H9 (cell line): Measurements from ENCODE around the gene GAL3ST2. TPM values are rescaled to one million over a fixed set of nuclear protein-coding genes. Genes with fewer than 3 reads are reported as not detected.

Experiments
- DNase-seq: peaks from one replicate; pipeline ENCODE4 v3.0.0-alpha.2; 2017
- H2AFZ ChIP-seq: one replicate; pipeline ENCODE4 v1.6.1; 2013; ENCODE audit warnings: mild to moderate bottlenecking, low read length, control low read depth, moderate library complexity
- H2AK5ac ChIP-seq: 2 replicates; pipeline ENCODE4 v1.6.1; 2013; ENCODE audit warnings: low read length, control low read depth, mixed read lengths; ENCODE audit not compliant: insufficient read length
- H2BK120ac ChIP-seq: one replicate; pipeline ENCODE4 v1.6.1; 2013; ENCODE audit warnings: low read depth, mild to moderate bottlenecking, low read length, control low read depth, inconsistent platforms; ENCODE audit not compliant: poor library complexity, severe bottlenecking
- H2BK12ac ChIP-seq: 2 replicates; pipeline ENCODE4 v1.6.1; 2013; ENCODE audit warnings: low read length, control low read depth, mixed read lengths, low read depth; ENCODE audit not compliant: insufficient read length
- H2BK15ac ChIP-seq: 2 replicates; pipeline ENCODE4 v1.6.1; 2013; ENCODE audit warnings: low read depth, low read length, control low read depth
- H2BK20ac ChIP-seq: one replicate; pipeline ENCODE4 v1.6.1; 2013; ENCODE audit warnings: low read depth, mild to moderate bottlenecking, low read length, control low read depth, inconsistent platforms; ENCODE audit not compliant: poor library complexity, severe bottlenecking
- H2BK5ac ChIP-seq: 2 replicates; pipeline ENCODE4 v1.6.1; 2013; ENCODE audit warnings: low read length, control low read depth, mixed read lengths; ENCODE audit not compliant: insufficient read length
- H3K14ac ChIP-seq: 2 replicates; pipeline ENCODE4 v1.6.1; 2013; ENCODE audit warnings: low read length, control low read depth; ENCODE audit not compliant: insufficient read depth
- H3K18ac ChIP-seq: 2 replicates; pipeline ENCODE4 v1.6.1; 2013; ENCODE audit warnings: low read depth, mild to moderate bottlenecking, mixed read lengths, low read length, control low read depth; ENCODE audit not compliant: insufficient read length
- H3K23ac ChIP-seq: 2 replicates; pipeline ENCODE4 v1.6.1; 2013; ENCODE audit warnings: low read length, control low read depth, mixed read lengths, low read depth; ENCODE audit not compliant: insufficient read length
- H3K23me2 ChIP-seq: 2 replicates; pipeline ENCODE4 v1.6.1; 2013; ENCODE audit warnings: low read depth, mild to moderate bottlenecking, mixed read lengths, low read length, control low read depth; ENCODE audit not compliant: insufficient read length, poor library complexity, severe bottlenecking
- H3K27ac ChIP-seq: 2 replicates; pipeline ENCODE4 v1.5.1; 2013; ENCODE audit warnings: low read length, control low read depth, mixed read lengths, low read depth; ENCODE audit not compliant: insufficient read length
- H3K27me3 ChIP-seq: 2 replicates; pipeline ENCODE4 v1.6.1; 2013; ENCODE audit warnings: low read length, control low read depth, inconsistent platforms; ENCODE audit not compliant: insufficient read depth
- H3K4ac ChIP-seq: 2 replicates; pipeline ENCODE4 v1.6.1; 2013; ENCODE audit warnings: low read depth, mild to moderate bottlenecking, control low read depth, inconsistent platforms, low read length, moderate library complexity
- H3K4me1 ChIP-seq: 2 replicates; pipeline ENCODE4 v1.6.1; 2013; ENCODE audit warnings: low read length, control low read depth, inconsistent platforms; ENCODE audit not compliant: insufficient read depth
- H3K4me2 ChIP-seq: 2 replicates; pipeline ENCODE4 v1.6.1; 2013; ENCODE audit warnings: low read length, control low read depth, mixed read lengths; ENCODE audit not compliant: insufficient read length, insufficient read depth
- H3K56ac ChIP-seq: 2 replicates; pipeline ENCODE4 v1.6.1; 2013; ENCODE audit warnings: low read depth, mild to moderate bottlenecking, mixed read lengths, low read length, control low read depth; ENCODE audit not compliant: insufficient read length
- H3K79me1 ChIP-seq: 2 replicates; pipeline ENCODE4 v1.6.1; 2013; ENCODE audit warnings: low read depth, mild to moderate bottlenecking, moderate library complexity, low read length, control low read depth, inconsistent platforms; ENCODE audit not compliant: insufficient read depth, poor library complexity, severe bottlenecking
- H3K79me2 ChIP-seq: 2 replicates; pipeline ENCODE4 v1.6.1; 2013; ENCODE audit warnings: low read length, control low read depth, inconsistent platforms; ENCODE audit not compliant: insufficient read depth
- H3K9ac ChIP-seq: 2 replicates; pipeline ENCODE4 v1.6.1; 2013; ENCODE audit warnings: low read length, control low read depth, mixed read lengths; ENCODE audit not compliant: insufficient read length; ENCODE audit errors: extremely low read depth
- H3K9me3 ChIP-seq: one replicate; pipeline ENCODE4 v1.6.1; 2013; ENCODE audit warnings: low read depth, low read length, inconsistent platforms; ENCODE audit not compliant: control insufficient read depth
- H3T11ph ChIP-seq: one replicate; pipeline ENCODE4 v1.6.1; 2013; ENCODE audit warnings: mild to moderate bottlenecking, low read length, control low read depth, inconsistent platforms
- H4K20me1 ChIP-seq: one replicate; pipeline ENCODE4 v1.6.1; 2013; ENCODE audit not compliant: control insufficient read depth, insufficient read length, insufficient read depth
- H4K5ac ChIP-seq: 2 replicates; pipeline ENCODE4 v1.6.1; 2013; ENCODE audit warnings: low read depth, mild to moderate bottlenecking, mixed read lengths, low read length, control low read depth; ENCODE audit not compliant: insufficient read length
- H4K8ac ChIP-seq: replicated peaks from 2 replicates; pipeline ENCODE4 v1.6.1; 2013; ENCODE audit warnings: low read length, control low read depth, mixed read lengths, low read depth; ENCODE audit not compliant: insufficient read length
- H4K91ac ChIP-seq: 2 replicates; pipeline ENCODE4 v1.6.1; 2013; ENCODE audit warnings: low read depth, mild to moderate bottlenecking, moderate library complexity, mixed read lengths, low read length, control low read depth; ENCODE audit not compliant: insufficient read length
- H3K27ac Mint-ChIP-seq, 3 experiments: 2 replicates in 2 of 3; 3 replicates in 1 of 3; pipeline ENCODE4 v1.8.0; 2020 to 2021; ENCODE audit warnings: mixed read lengths in 3 of 3, mild to moderate bottlenecking in 1 of 3, moderate library complexity in 1 of 3
- H3K27me3 Mint-ChIP-seq: 2 replicates; pipeline ENCODE4 v1.8.0; 2021; ENCODE audit warnings: low read depth, mild to moderate bottlenecking, moderate library complexity, mixed read lengths
- H3K36me3 Mint-ChIP-seq, 3 experiments: 2 replicates in 2 of 3; 3 replicates in 1 of 3; pipeline ENCODE4 v1.8.0; 2020 to 2021; ENCODE audit warnings: low read depth in 3 of 3, mixed read lengths in 3 of 3; ENCODE audit not compliant: insufficient read depth in 1 of 3
- H3K4me1 Mint-ChIP-seq, 2 experiments: 2 replicates each; pipeline ENCODE4 v1.8.0; 2020; ENCODE audit warnings: mixed read lengths in 2 of 2
- H3K4me3 Mint-ChIP-seq, 2 experiments: 2 replicates in 1 of 2; 3 replicates in 1 of 2; pipeline ENCODE4 v1.8.0; 2020 to 2021; ENCODE audit warnings: mild to moderate bottlenecking in 2 of 2, mixed read lengths in 2 of 2, moderate library complexity in 1 of 2
- H3K9me3 Mint-ChIP-seq, 2 experiments: 2 replicates in 1 of 2; 3 replicates in 1 of 2; pipeline ENCODE4 v1.8.0; 2020; ENCODE audit warnings: mild to moderate bottlenecking in 2 of 2, mixed read lengths in 2 of 2, moderate library complexity in 1 of 2
- CTCF ChIP-seq: fragments of 200-600 bp; sonication (generic); conservative IDR thresholded peaks from 3 replicates; pipeline ENCODE4 v1.8.0; 2021; ENCODE audit warnings: antibody characterized with exemption, mild to moderate bottlenecking
- WGBS: extraction: QIAGEN DNeasy Blood & Tissue Kit; methylation state at CpG from one replicate; pipeline ENCODE4 v1.1.7; 2013; ENCODE audit warnings: missing lambda C conversion rate, low lambda C conversion rate, mixed read lengths; ENCODE audit not compliant: insufficient read length; ENCODE audit errors: extremely low coverage; 5-methylcytosine and 5-hydroxymethylcytosine counted together
- total RNA-seq: library from RNA; stranded (reverse); gene quantifications from 2 replicates; pipeline ENCODE4 v1.2.1, GENCODE V29; 2021

Gene GAL3ST2
- total RNA-seq, 1 experiment from 2014 or later: 0.33 TPM

GRCh38 chr2:241760301-241760771 lies 16.3 kb upstream of the GAL3ST2 start:
- Histone ChIP-seq H2BK15ac (no peak overlapping the region), H4K91ac (no peak overlapping the region), H4K20me1 (no peaks in the 10 kb centered on the region), H3K79me2 (no peaks in the 10 kb centered on the region), H3K14ac (no peak overlapping the region), H3K23me2 (no peaks in the 10 kb centered on the region), H4K8ac (no peak overlapping the region), H3K56ac (no peak overlapping the region), H3K79me1 (no peaks in the 10 kb centered on the region), H3K27ac (no peak overlapping the region), H2BK20ac (no peak overlapping the region), H3K4ac (no peak overlapping the region), H3K27me3 (no peaks in the 10 kb centered on the region), H3K9me3 (no peaks in the 10 kb centered on the region), H2BK120ac (no peak overlapping the region), H2BK5ac (no peak overlapping the region), H2AK5ac (no peak overlapping the region), H3K23ac (no peak overlapping the region), H3T11ph (no peak overlapping the region), H3K18ac (no peak overlapping the region), H2AFZ (no peak overlapping the region), H3K4me1 (no peaks in the 10 kb centered on the region), H3K9ac (no peak overlapping the region), H4K5ac (no peak overlapping the region), H3K4me2 (no peak overlapping the region), H2BK12ac (no peak overlapping the region)
- Mint-ChIP-seq H3K27me3 (no peaks in the 10 kb centered on the region; the same call in 1 of the 2 replicates), H3K36me3 (peaks cover 15 to 23% (median 15%) of the 10 kb centered on the region in 3 experiments), H3K9me3 (peaks cover 11 to 14% of the 10 kb centered on the region in 2 experiments), H3K4me1 (peaks cover 4 to 16% of the 10 kb centered on the region in 2 experiments), H3K27ac (no peak overlapping the region), H3K4me3 (no peak overlapping the region)
- TF ChIP-seq CTCF: no peak
- peak; percentile 14 for DNase-seq
- WGBS: no CpG with 5 or more reads among the region's 17 CpGs
